RWPE2 (cell line): ENCODE data around the gene GIPC1.

Experiments used
- ATAC-seq: fragments of 200-7000 bp; cut with Tn5 transposase; 3 replicates; pipeline ENCODE4 v1.9.1; 2021; ENCODE audit warnings: low read depth
- DNase-seq: peaks from one replicate; pipeline ENCODE4 v3.0.0-alpha.2; 2020; ENCODE audit warnings: low spot score
- H3K27ac ChIP-seq: fragments of 450-650 bp; 2 replicates; pipeline ENCODE4 v1.5.1; 2017; ENCODE audit warnings: mild to moderate bottlenecking; ENCODE audit not compliant: poor library complexity, severe bottlenecking
- H3K27me3 ChIP-seq: fragments of 250-450 bp; sonication (Bioruptor Pico); 2 replicates; pipeline ENCODE4 v1.5.1; 2021; ENCODE audit warnings: mild to moderate bottlenecking, moderate library complexity; ENCODE audit not compliant: insufficient read depth, poor library complexity, severe bottlenecking
- H3K36me3 ChIP-seq: fragments of 250-450 bp; sonication (Bioruptor Pico); 2 replicates; pipeline ENCODE4 v1.5.1; 2020; ENCODE audit warnings: low read depth, mild to moderate bottlenecking, moderate library complexity
- H3K4me1 ChIP-seq: fragments of 250-450 bp; sonication (Bioruptor Pico); 2 replicates; pipeline ENCODE4 v1.5.1; 2021; ENCODE audit warnings: mild to moderate bottlenecking, moderate library complexity; ENCODE audit not compliant: insufficient read depth, poor library complexity, severe bottlenecking
- H3K4me3 ChIP-seq: fragments of 250-450 bp; sonication (Bioruptor Pico); 2 replicates; pipeline ENCODE4 v1.5.1; 2021; ENCODE audit warnings: mild to moderate bottlenecking, moderate library complexity; ENCODE audit not compliant: severe bottlenecking
- H3K9me3 ChIP-seq: fragments of 250-450 bp; sonication (Bioruptor Pico); 2 replicates; pipeline ENCODE4 v1.5.1; 2021; ENCODE audit warnings: mild to moderate bottlenecking, moderate library complexity; ENCODE audit not compliant: severe bottlenecking
- CTCF ChIP-seq: fragments of 450-650 bp; IDR thresholded peaks from one replicate; pipeline ENCODE4 v1.5.1; 2017; ENCODE audit warnings: mild to moderate bottlenecking, moderate library complexity; ENCODE audit not compliant: poor library complexity, severe bottlenecking

Gene GIPC1

GRCh38 chr19:14439014-14439413, 56.9 kb downstream of the GIPC1 start:
- peaks cover 25% of the 10 kb centered on the region for H3K36me3 ChIP-seq
- no peak for ATAC-seq
- H3K27me3 ChIP-seq: no peaks in the 10 kb centered on the region
- no peak for TF ChIP-seq CTCF
- no peaks in the 10 kb centered on the region for H3K9me3 ChIP-seq
- H3K4me1 ChIP-seq: peaks cover 10% of the 10 kb centered on the region
- no peak for DNase-seq
- no peak overlapping the region for H3K27ac ChIP-seq
- H3K4me3 ChIP-seq: no peak overlapping the region

GRCh38 chr19:14437578-14438140, 58.3 kb downstream of the GIPC1 start:
- H3K4me1 ChIP-seq: peaks cover 10% of the 10 kb centered on the region
- DNase-seq (no peak), ATAC-seq (no peak)
- peaks cover 14% of the 10 kb centered on the region for H3K36me3 ChIP-seq
- TF ChIP-seq CTCF: no peak
- H3K27me3 ChIP-seq: no peaks in the 10 kb centered on the region
- no peak overlapping the region for H3K27ac ChIP-seq
- H3K9me3 ChIP-seq: no peaks in the 10 kb centered on the region
- H3K4me3 ChIP-seq: no peak overlapping the region

- DNase-seq (no peak), ATAC-seq (no peak)
- no peak for TF ChIP-seq CTCF
- Histone ChIP-seq H3K27me3 (no peaks in the 10 kb centered on the region), H3K4me1 (peaks cover 10% of the 10 kb centered on the region), H3K27ac (peak overlapping the region; percentile 41), H3K36me3 (peaks cover 5% of the 10 kb centered on the region; the same call in 1 of the 2 replicates), H3K9me3 (no peaks in the 10 kb centered on the region), H3K4me3 (no peak overlapping the region)
Measured at GRCh38 chr19:14435320-14436050, 60.4 kb downstream of the GIPC1 start.

- no peak overlapping the region for H3K4me3 ChIP-seq
- H3K27me3 ChIP-seq: no peaks in the 10 kb centered on the region
- peaks cover 10% of the 10 kb centered on the region for H3K4me1 ChIP-seq
- DNase-seq (no peak), ATAC-seq (peak; percentile 82)
- no peaks in the 10 kb centered on the region for H3K9me3 ChIP-seq
- peak overlapping the region; percentile 41 for H3K27ac ChIP-seq
- no peak for TF ChIP-seq CTCF
- peaks cover 5% of the 10 kb centered on the region; the same call in 1 of the 2 replicates for H3K36me3 ChIP-seq
Measured at GRCh38 chr19:14434543-14435319, 61.2 kb downstream of the GIPC1 start.
